DOHH2 (cell line): ENCODE results near the gene SNAPC3.
"Not testable (repeated sequence)": the region's sequence is repeated elsewhere in the genome, so short reads cannot be mapped to it uniquely, and the experiment has no call there.

Experiments
- H3F3A ChIP-seq: fragments of 200-600 bp; sonication (generic), shearing (Covaris generic); 2 replicates; pipeline ENCODE4 v1.6.0; 2016; ENCODE audit warnings: antibody characterized with exemption, mild to moderate bottlenecking; ENCODE audit not compliant: control insufficient read depth, insufficient read depth
- H3K27ac ChIP-seq: fragments of 200-600 bp; sonication (generic); 2 replicates; pipeline ENCODE4 v1.5.1; 2014; ENCODE audit warnings: low read depth, mild to moderate bottlenecking, low read length, moderate library complexity
- H3K27me3 ChIP-seq: fragments of 200-600 bp; sonication (generic); 2 replicates; pipeline ENCODE4 v1.6.1; 2014; ENCODE audit warnings: mild to moderate bottlenecking, low read length, mixed read lengths; ENCODE audit not compliant: control insufficient read depth
- H3K36me3 ChIP-seq: fragments of 200-600 bp; sonication (generic); 2 replicates; pipeline ENCODE4 v1.6.1; 2014; ENCODE audit warnings: mild to moderate bottlenecking, low read length, moderate library complexity, mixed read lengths; ENCODE audit not compliant: control insufficient read depth
- H3K4me1 ChIP-seq: fragments of 200-600 bp; sonication (generic); 2 replicates; pipeline ENCODE4 v1.6.1; 2014; ENCODE audit warnings: mild to moderate bottlenecking, low read length, mixed read lengths; ENCODE audit not compliant: control insufficient read depth
- H3K4me2 ChIP-seq: fragments of 200-600 bp; sonication (generic); 2 replicates; pipeline ENCODE4 v1.6.0; 2014; ENCODE audit warnings: mild to moderate bottlenecking, low read length, moderate library complexity
- H3K4me3 ChIP-seq: fragments of 200-600 bp; sonication (generic); 2 replicates; pipeline ENCODE4 v1.5.1; 2014; ENCODE audit warnings: mild to moderate bottlenecking, low read length, mixed read lengths
- H3K79me2 ChIP-seq: fragments of 200-600 bp; sonication (generic); 2 replicates; pipeline ENCODE4 v1.6.1; 2014; ENCODE audit warnings: mild to moderate bottlenecking, low read length, mixed read lengths; ENCODE audit not compliant: control insufficient read depth
- H3K9me2 ChIP-seq: fragments of 200-600 bp; sonication (generic); replicated peaks from 2 replicates; pipeline ENCODE4 v1.6.1; 2014; ENCODE audit warnings: mild to moderate bottlenecking, low read length, mixed read lengths; ENCODE audit not compliant: control insufficient read depth
- H3K9me3 ChIP-seq: fragments of 200-600 bp; sonication (generic); 2 replicates; pipeline ENCODE4 v1.6.1; 2014; ENCODE audit warnings: antibody characterized with exemption, low read length, mixed read lengths; ENCODE audit not compliant: control insufficient read depth, insufficient read depth
- H4K20me1 ChIP-seq: fragments of 200-600 bp; sonication (generic); 2 replicates; pipeline ENCODE4 v1.6.0; 2014; ENCODE audit warnings: low read depth, mild to moderate bottlenecking, antibody characterized with exemption, low read length, moderate library complexity; ENCODE audit not compliant: control insufficient read depth, insufficient read depth
- CTCF ChIP-seq: fragments of 200-600 bp; sonication (generic); IDR thresholded peaks from one replicate; pipeline ENCODE4 v1.5.1; 2014; ENCODE audit warnings: antibody characterized with exemption, mild to moderate bottlenecking, low read depth, low read length; ENCODE audit not compliant: poor library complexity, severe bottlenecking
- EZH2phosphoT487 ChIP-seq: fragments of 200-600 bp; sonication (generic); IDR thresholded peaks from 2 replicates; pipeline ENCODE4 v1.6.1; 2017; ENCODE audit warnings: borderline replicate concordance, mild to moderate bottlenecking, antibody characterized with exemption, low read length, moderate library complexity, mixed read lengths

The SNAPC3 gene

GRCh38 chr9:15374825-15375224 lies 47.9 kb upstream of the SNAPC3 start:
- no peaks in the 10 kb centered on the region for H3K9me2 ChIP-seq
- H3K4me3 ChIP-seq: no peak overlapping the region
- H4K20me1 ChIP-seq: no peaks in the 10 kb centered on the region
- no peak overlapping the region for H3K27ac ChIP-seq
- H3K27me3 ChIP-seq: no peaks in the 10 kb centered on the region
- H3K36me3 ChIP-seq: no peaks in the 10 kb centered on the region
- no peaks in the 10 kb centered on the region for H3F3A ChIP-seq
- TF ChIP-seq CTCF (no peak), EZH2phosphoT487 (no peak)
- H3K4me2 ChIP-seq: no peak overlapping the region
- H3K4me1 ChIP-seq: no peaks in the 10 kb centered on the region
- H3K9me3 ChIP-seq: no peaks in the 10 kb centered on the region
- no peaks in the 10 kb centered on the region for H3K79me2 ChIP-seq

DNA sequence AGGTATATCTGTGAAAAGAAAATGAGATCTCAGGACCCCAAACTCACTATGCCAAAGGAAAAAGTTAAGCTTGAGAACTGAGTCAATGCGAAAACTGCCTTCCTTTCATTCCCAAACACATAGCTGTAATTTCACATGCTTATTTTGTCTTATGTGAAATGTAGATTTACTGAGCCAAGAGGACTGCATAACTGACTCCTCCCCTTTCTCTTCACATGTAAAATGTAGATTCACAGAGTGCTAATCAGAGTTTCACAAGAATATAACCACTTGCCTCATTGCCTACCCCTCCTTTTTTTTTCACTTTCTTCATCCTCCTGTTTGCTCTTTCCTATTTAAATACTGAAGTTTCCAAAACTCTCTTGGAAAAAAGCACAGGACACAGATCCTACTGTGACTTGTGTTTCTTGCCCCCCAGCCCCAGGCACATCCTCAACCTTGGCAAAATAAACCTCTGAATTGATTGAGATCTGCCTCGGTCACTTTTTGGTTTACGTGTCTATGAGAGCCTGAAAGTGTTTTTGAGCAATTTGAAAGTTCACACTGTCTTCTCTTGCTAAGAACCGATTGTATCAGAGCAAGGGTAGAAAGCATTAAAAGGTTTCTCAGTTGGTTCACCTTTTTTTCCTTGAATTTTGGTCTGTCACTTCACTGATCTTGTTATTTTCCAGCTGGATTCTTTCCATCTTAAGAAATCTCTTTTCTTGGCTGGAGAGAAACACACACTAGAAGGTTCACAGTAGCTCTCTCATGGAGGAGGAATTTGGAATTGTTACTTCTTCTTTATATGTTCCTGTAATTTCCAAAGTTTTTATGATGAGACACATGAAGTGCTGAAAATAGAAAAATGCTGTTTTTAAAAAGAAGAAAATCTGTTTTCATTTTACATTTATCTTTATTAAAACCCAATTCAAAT lies 44.8 kb upstream of the SNAPC3 start:
- no peaks in the 10 kb centered on the region for H4K20me1 ChIP-seq
- no peaks in the 10 kb centered on the region for H3K36me3 ChIP-seq
- H3K9me3 ChIP-seq: no peaks in the 10 kb centered on the region
- H3K79me2 ChIP-seq: no peaks in the 10 kb centered on the region
- H3K4me3 ChIP-seq: no peak overlapping the region
- H3K4me2 ChIP-seq: no peak overlapping the region
- no peaks in the 10 kb centered on the region for H3K27me3 ChIP-seq
- no peak overlapping the region for H3K27ac ChIP-seq
- H3K9me2 ChIP-seq: no peaks in the 10 kb centered on the region
- H3F3A ChIP-seq: no peaks in the 10 kb centered on the region
- no peak for TF ChIP-seq EZH2phosphoT487
- no peak for TF ChIP-seq CTCF
- no peaks in the 10 kb centered on the region for H3K4me1 ChIP-seq

DNA sequence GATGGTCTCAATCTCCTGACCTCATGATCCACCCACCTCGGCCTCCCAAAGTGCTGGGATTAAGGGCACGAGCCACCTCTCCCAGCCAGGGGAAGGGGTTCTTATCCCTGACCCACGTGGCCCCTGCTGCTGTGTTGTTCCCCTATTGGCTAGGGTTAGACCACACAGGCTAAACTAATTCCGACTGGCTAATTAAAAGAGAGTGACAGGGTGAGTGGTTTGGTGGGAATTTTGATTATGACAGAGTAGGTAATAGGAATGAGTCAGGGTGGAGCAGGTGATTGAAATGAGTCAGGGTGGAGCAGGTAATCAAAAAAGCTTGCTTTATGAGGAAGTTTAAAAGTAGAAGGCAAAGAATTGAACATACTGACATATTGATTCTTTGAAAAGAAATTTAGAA lies 43.4 kb upstream of the SNAPC3 start:
- not testable (repeated sequence) for H3K79me2 ChIP-seq, H3K9me2 ChIP-seq, H3K9me3 ChIP-seq, H4K20me1 ChIP-seq, H3K36me3 ChIP-seq, H3K27ac ChIP-seq, H3K27me3 ChIP-seq, H3K4me2 ChIP-seq, H3K4me1 ChIP-seq, H3F3A ChIP-seq, H3K4me3 ChIP-seq

DNA sequence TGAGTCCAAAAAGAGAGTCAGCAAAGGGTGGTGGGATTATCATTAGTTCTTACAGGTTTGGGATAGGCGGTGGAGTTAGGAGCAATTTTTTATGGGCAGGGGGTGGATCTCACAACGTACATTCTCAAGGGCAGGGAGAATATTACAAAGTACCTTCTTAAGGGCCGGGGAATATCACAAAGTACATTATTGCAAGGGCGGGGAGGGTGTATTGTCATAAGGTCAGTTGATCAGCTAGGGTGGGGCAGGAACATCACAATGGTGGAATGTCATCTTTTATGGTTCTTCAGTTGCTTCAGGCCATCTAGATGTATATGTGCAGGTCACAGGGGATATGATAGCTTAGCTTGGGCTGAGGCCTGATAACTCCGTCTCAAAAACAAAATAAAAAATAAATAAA lies 42.8 kb upstream of the SNAPC3 start:
- H3K4me3 ChIP-seq, H3K27ac ChIP-seq, H3K4me2 ChIP-seq, H3K4me1 ChIP-seq, H3K9me3 ChIP-seq, H3F3A ChIP-seq, H3K79me2 ChIP-seq, H3K27me3 ChIP-seq, H3K36me3 ChIP-seq, H4K20me1 ChIP-seq, H3K9me2 ChIP-seq: not testable (repeated sequence)
